ENCODE measurements around the gene WDR35.

WDR35 gene

DNA sequence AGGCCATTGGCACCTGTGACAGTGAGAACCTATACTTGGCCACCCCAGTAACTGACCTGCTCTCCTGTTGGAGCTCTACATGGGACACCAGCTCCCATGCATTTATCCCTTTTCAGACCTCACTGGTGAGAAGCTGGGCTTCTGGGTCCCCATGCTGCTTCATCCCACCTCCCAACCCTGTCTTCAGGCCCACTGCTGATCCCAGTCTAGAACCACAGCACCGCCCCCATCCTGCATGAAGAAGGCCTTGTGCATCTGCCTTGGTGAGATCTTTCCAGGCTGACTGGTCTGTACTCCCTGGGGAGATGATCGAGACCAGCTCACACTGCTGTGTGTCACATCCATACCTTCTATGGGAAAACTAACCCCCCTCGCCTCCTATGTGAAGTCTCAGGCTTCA lies 110.8 kb downstream of the WDR35 start:
- TF ChIP-seq, protein P1, sequence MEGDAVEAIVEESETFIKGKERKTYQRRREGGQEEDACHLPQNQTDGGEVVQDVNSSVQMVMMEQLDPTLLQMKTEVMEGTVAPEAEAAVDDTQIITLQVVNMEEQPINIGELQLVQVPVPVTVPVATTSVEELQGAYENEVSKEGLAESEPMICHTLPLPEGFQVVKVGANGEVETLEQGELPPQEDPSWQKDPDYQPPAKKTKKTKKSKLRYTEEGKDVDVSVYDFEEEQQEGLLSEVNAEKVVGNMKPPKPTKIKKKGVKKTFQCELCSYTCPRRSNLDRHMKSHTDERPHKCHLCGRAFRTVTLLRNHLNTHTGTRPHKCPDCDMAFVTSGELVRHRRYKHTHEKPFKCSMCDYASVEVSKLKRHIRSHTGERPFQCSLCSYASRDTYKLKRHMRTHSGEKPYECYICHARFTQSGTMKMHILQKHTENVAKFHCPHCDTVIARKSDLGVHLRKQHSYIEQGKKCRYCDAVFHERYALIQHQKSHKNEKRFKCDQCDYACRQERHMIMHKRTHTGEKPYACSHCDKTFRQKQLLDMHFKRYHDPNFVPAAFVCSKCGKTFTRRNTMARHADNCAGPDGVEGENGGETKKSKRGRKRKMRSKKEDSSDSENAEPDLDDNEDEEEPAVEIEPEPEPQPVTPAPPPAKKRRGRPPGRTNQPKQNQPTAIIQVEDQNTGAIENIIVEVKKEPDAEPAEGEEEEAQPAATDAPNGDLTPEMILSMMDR (IDR thresholded peaks at IDR 0.05; ENCODE audit: control extremely low read depth, extremely low read depth, low read depth, missing control alignments): no peak
- no peak for DNase-seq (ENCODE audit: extremely low spot score)
- ChIA-PET POLR2A (no interaction called here), CTCF (interaction anchor here (1.3 kb wide), 1 partner anchor 15 kb away, joined by 3 read pairs; no protein-coding TSS in a partner anchor)

DNA sequence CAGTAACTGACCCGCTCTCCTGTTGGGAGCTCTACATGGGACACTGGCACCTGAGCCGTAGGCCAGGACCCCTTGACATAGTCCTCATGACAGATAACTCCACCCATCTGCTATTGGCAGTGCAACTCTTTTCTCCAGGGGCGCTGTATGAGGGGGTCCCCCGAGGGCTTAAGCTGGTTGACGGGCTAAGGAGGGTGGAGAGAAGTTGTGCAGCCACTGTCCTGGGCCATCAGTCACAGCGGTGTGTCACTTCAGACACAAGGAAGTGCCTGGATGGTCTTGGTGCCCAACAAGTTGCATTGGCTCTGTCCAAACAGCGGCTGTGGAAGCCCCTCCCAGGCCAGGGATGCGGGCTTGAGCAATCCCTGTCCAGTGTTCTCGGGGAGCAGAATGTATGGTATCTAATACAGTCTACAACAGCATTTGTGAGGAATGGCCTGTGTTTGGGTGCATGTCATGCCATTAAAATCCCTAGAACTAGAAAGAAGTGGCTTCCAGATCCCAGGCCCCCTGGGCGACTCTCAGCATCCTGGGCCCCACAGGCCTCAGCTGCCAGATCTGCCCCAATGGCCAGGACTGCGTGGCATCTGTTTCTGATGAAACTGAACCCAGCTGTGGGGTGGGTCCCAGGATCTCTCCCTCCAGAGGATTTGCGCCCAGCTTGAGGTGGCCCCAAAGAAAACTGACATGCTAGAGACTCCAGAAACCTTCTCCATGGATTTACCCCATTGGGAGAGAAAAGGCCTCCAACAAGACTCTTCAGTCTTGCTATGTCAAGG lies 111.4 kb downstream of the WDR35 start:
- DNase-seq (ENCODE audit: extremely low spot score): no peak
- TF ChIP-seq, protein P1 (IDR thresholded peaks at IDR 0.05; ENCODE audit: control extremely low read depth, extremely low read depth, low read depth, missing control alignments): no peak
- POLR2A ChIA-PET: no interaction called here
- CTCF ChIA-PET: interaction anchor here (1.3 kb wide), 1 partner anchor 15 kb away, joined by 3 read pairs; no protein-coding TSS in a partner anchor

DNA sequence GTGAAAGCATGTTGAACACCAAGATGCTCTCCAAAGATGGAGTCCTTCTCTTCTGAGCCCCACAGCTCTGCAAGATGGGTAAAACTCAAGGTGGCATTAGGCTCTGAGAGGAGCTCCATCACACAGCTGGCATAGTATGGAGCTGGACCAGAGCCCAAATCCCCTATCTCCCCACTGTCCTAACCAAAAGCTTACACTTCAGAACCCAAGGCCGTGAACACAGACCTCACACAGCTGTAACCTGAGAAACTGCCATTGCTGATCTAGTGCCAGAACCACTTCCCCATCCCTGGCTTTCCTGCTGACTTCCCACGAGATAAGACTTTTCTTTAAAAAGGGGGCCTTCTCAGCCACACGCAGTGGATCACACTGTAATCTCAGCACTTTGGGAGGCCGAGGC lies 113.2 kb downstream of the WDR35 start:
- ChIA-PET POLR2A (no interaction called here), CTCF (interaction anchor here (1.0 to 5.3 kb wide), 2 partner anchors 12 to 21 kb away, joined by 3 to 39 read pairs; no protein-coding TSS in a partner anchor)
- TF ChIP-seq, protein P1 (IDR thresholded peaks at IDR 0.05; ENCODE audit: control extremely low read depth, extremely low read depth, low read depth, missing control alignments): no peak
- DNase-seq (ENCODE audit: extremely low spot score): no peak

DNA sequence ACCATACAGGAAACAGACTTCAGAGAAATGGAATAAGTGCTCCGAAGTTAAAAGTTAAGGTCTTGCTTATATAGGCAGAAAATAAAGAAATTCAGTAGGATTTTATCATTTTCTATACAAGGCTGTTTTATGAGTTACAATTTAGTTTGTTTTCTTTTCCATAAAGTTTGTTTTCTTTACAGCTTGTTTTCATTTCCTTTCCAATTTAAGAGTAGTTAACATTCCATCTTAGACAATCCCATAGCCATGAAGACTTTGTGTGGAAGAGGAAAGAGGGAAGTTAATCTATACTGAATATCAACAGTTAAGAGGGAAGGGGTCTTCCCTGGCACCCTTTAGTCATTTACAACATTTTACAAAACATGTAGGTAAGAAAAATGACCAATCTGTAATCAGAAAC lies 114.6 kb downstream of the WDR35 start:
- no peak for DNase-seq (ENCODE audit: extremely low spot score)
- CTCF ChIA-PET: interaction anchor here (2.8 to 5.3 kb wide), 2 partner anchors 10 kb away, joined by 7 to 39 read pairs; no protein-coding TSS in a partner anchor
- POLR2A ChIA-PET: no interaction called here
- TF ChIP-seq, protein P1 (IDR thresholded peaks at IDR 0.05; ENCODE audit: control extremely low read depth, extremely low read depth, low read depth, missing control alignments): no peak

DNA sequence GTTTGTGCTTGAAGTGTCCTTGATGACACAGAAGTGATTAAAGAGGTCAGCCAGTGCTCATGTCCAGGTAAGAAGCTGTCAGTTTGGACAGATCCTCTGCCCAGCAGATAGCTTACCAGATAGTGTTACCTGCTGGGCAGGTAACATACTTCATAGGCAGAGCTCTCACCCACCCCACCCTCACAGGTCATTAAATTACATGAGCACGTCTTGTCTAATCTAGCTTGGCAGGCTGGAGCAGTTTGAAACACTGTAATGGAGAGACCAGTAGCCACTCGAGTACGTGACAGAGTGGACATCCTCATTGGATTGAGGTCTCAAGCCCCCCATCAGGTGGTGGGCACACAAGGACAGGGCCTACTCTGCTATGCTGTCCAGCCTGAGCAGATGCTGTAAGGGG lies 115.2 kb downstream of the WDR35 start:
- CTCF ChIA-PET: interaction anchor here (2.8 to 5.3 kb wide), 2 partner anchors 10 to 11 kb away, joined by 7 to 39 read pairs; no protein-coding TSS in a partner anchor
- DNase-seq (ENCODE audit: extremely low spot score): no peak
- POLR2A ChIA-PET: no interaction called here
- TF ChIP-seq, protein P1 (IDR thresholded peaks at IDR 0.05; ENCODE audit: control extremely low read depth, extremely low read depth, low read depth, missing control alignments): no peak

DNA sequence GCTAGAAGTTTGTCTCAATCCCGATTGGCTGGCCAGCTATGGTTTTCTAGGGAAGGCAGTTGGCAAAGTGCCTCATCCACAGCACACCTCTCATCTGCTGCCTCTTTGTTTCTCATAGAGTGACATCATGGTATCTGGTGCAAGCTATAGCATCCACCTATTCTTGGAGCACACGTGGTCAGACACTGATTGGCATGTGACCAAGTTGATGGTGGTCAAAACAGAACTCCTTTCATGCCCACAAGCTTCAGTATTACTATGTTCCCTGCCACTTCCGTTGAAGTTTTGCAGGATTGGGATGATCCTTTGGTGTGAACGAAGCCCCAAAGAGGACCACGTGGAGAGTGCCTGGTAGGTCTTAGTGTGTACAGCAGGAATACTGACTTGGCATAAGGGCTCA lies 116.9 kb downstream of the WDR35 start:
- no peak for DNase-seq (ENCODE audit: extremely low spot score)
- TF ChIP-seq, protein P1 (IDR thresholded peaks at IDR 0.05; ENCODE audit: control extremely low read depth, extremely low read depth, low read depth, missing control alignments): no peak
- ChIA-PET POLR2A (no interaction called here), CTCF (interaction anchor here (0.7 to 5.3 kb wide), 4 partner anchors 8 to 1352 kb away, joined by 3 to 39 read pairs (median 4); no protein-coding TSS in a partner anchor)

Measured in GM10248 (cell line).